SK-N-SH (cell line): ENCODE measurements around the gene TPP2. TPM values are rescaled to one million over a fixed set of nuclear protein-coding genes. Genes with fewer than 3 reads are reported as not detected.

Experiments used
- CTCF ChIA-PET: fragments of 300-600, 350-600 bp; formaldehyde crosslinking; extraction: SDS; loops from one replicate; lab custom pipeline; 2021; lab: Yijun Ruan, JAX
- POLR2A ChIA-PET: fragments of 350-600 bp; sonication (Branson Sonifier 250); formaldehyde crosslinking; extraction: SDS; loops from one replicate; lab custom pipeline; 2020; ENCODE audit warnings: antibody characterized with exemption, inconsistent platforms; lab: Yijun Ruan, JAX
- DNase-seq: peaks from one replicate; pipeline ENCODE4 v3.0.0; 2012
- H2AFZ ChIP-seq: fragments of 200-600 bp; sonication (generic); 2 replicates; pipeline ENCODE4 v1.8.1; 2016; ENCODE audit warnings: antibody characterized with exemption, mild to moderate bottlenecking, low read depth
- H3F3A ChIP-seq: fragments of 200-600 bp; sonication (generic); replicated peaks from 2 replicates; pipeline ENCODE3; 2016; ENCODE audit warnings: antibody characterized with exemption, mild to moderate bottlenecking; ENCODE audit not compliant: insufficient read depth
- H3K27ac ChIP-seq, 2 experiments: fragments of 200-500 bp in 1 of 2; fragments of 200-600 bp in 1 of 2; sonication (Bioruptor generic) in 1 of 2; sonication (generic), shearing (Covaris generic) in 1 of 2; 2 replicates each; pipeline versions ENCODE4 v1.5.1 to v1.6.1; 2014 to 2016; ENCODE audit warnings: low read depth in 2 of 2, inconsistent platforms in 1 of 2, low read length in 1 of 2, mild to moderate bottlenecking in 1 of 2, mixed read lengths in 1 of 2
- H3K27me3 ChIP-seq: fragments of 200-600 bp; sonication (generic), shearing (Covaris generic); 2 replicates; pipeline ENCODE4 v1.6.1; 2016; ENCODE audit warnings: mixed run types; ENCODE audit not compliant: insufficient read depth
- H3K36me3 ChIP-seq, 2 experiments: fragments of 200-500 bp in 1 of 2; fragments of 200-600 bp in 1 of 2; sonication (Bioruptor generic) in 1 of 2; sonication (generic) in 1 of 2; replicated peaks in 1 of 2; 2 replicates each; pipeline versions ENCODE3 to v1.5.1; 2014 to 2016; ENCODE audit warnings: low read length in 1 of 2, mild to moderate bottlenecking in 1 of 2; ENCODE audit not compliant: insufficient read depth in 2 of 2, control insufficient read depth in 1 of 2
- H3K4me1 ChIP-seq, 2 experiments: fragments of 200-500 bp in 1 of 2; fragments of 200-600 bp in 1 of 2; sonication (Bioruptor generic) in 1 of 2; sonication (generic), shearing (Covaris generic) in 1 of 2; 2 replicates each; pipeline versions ENCODE4 v1.5.1 to v1.6.1; 2014 to 2016; ENCODE audit warnings: low read depth in 1 of 2, low read length in 1 of 2, mixed run types in 1 of 2; ENCODE audit not compliant: insufficient read depth in 2 of 2, control insufficient read depth in 1 of 2
- H3K4me2 ChIP-seq: fragments of 200-600 bp; sonication (generic), shearing (Covaris generic); 2 replicates; pipeline ENCODE4 v1.6.1; 2017; ENCODE audit warnings: mixed run types
- H3K4me3 ChIP-seq, 2 experiments: fragments of 200-500 bp in 1 of 2; fragments of 200-600 bp in 1 of 2; sonication (Bioruptor generic) in 1 of 2; sonication (generic), shearing (Covaris generic) in 1 of 2; 2 replicates each; pipeline versions ENCODE4 v1.5.1 to v1.8.1; 2014 to 2016; ENCODE audit warnings: low read depth in 2 of 2, inconsistent platforms in 1 of 2, low read length in 1 of 2, mild to moderate bottlenecking in 1 of 2, mixed read lengths in 1 of 2, moderate library complexity in 1 of 2
- H3K79me2 ChIP-seq: fragments of 200-600 bp; sonication (generic); 2 replicates; pipeline ENCODE4 v1.8.1; 2017; ENCODE audit warnings: mild to moderate bottlenecking; ENCODE audit not compliant: insufficient read depth
- H3K9ac ChIP-seq: fragments of 200-600 bp; sonication (generic); 2 replicates; pipeline ENCODE4 v1.6.1; 2017; ENCODE audit warnings: mixed run types
- H3K9me2 ChIP-seq: fragments of 200-600 bp; sonication (generic); 2 replicates; pipeline ENCODE4 v1.6.1; 2017; ENCODE audit warnings: mixed run types
- H3K9me3 ChIP-seq: fragments of 200-600 bp; sonication (generic); 2 replicates; pipeline ENCODE4 v1.6.1; 2017; ENCODE audit warnings: mixed run types, mild to moderate bottlenecking, moderate library complexity
- H4K20me1 ChIP-seq: fragments of 200-600 bp; sonication (generic); 2 replicates; pipeline ENCODE4 v1.6.1; 2017; ENCODE audit warnings: mild to moderate bottlenecking, mixed run types; ENCODE audit not compliant: insufficient read depth
- CHD2 ChIP-seq: fragments of 150-350 bp; IDR thresholded peaks from 2 replicates; pipeline ENCODE4 v1.6.1; 2018; ENCODE audit warnings: low read length; ENCODE audit not compliant: partially characterized antibody
- EP300 ChIP-seq, 2 experiments: IDR thresholded peaks; 2 replicates each; pipeline versions ENCODE4 v1.4.0 to v1.6.1; 2012; ENCODE audit warnings: borderline replicate concordance in 1 of 2, low read depth in 1 of 2, low read length in 1 of 2
- GATA2 ChIP-seq: sonication (generic); formaldehyde crosslinking; IDR thresholded peaks from 2 replicates; pipeline ENCODE4 v1.5.0; 2020; ENCODE audit warnings: mild to moderate bottlenecking, missing genetic modification reagents
- MAX ChIP-seq: IDR thresholded peaks from 2 replicates; pipeline ENCODE4 v1.4.0; 2012; ENCODE audit warnings: low read depth
- MXI1 ChIP-seq: IDR thresholded peaks from 2 replicates; pipeline ENCODE4 v1.6.1; 2012; ENCODE audit warnings: mild to moderate bottlenecking, low read depth, low read length, improper control_type of control experiment
- NFIC ChIP-seq: IDR thresholded peaks from 2 replicates; pipeline ENCODE4 v1.4.0; 2012; ENCODE audit warnings: borderline replicate concordance
- PBX3 ChIP-seq: IDR thresholded peaks from 2 replicates; pipeline ENCODE4; 2012
- POLR2AphosphoS5 ChIP-seq: IDR thresholded peaks from 2 replicates; pipeline ENCODE4 v1.6.1; 2012; ENCODE audit warnings: low read depth, low read length
- RAD21 ChIP-seq: IDR thresholded peaks from 2 replicates; pipeline ENCODE4 v1.6.1; 2012; ENCODE audit warnings: mild to moderate bottlenecking, low read length
- REST ChIP-seq: IDR thresholded peaks from 2 replicates; pipeline ENCODE4 v1.6.1; 2012; ENCODE audit warnings: mild to moderate bottlenecking, low read depth, low read length, moderate library complexity
- RFX5 ChIP-seq: IDR thresholded peaks from 2 replicates; pipeline ENCODE4 v1.6.1; 2012; ENCODE audit warnings: mild to moderate bottlenecking, improper control_type of control experiment, low read length
- TEAD4 ChIP-seq: IDR thresholded peaks from 2 replicates; pipeline ENCODE4 v1.4.0; 2012; ENCODE audit warnings: mild to moderate bottlenecking, borderline replicate concordance; ENCODE audit not compliant: insufficient read depth
- USF1 ChIP-seq: IDR thresholded peaks from 2 replicates; pipeline ENCODE4 v1.4.0; 2012; ENCODE audit warnings: low read depth, borderline replicate concordance
- USF2 ChIP-seq: fragments of 150-350 bp; IDR thresholded peaks from 2 replicates; pipeline ENCODE4 v1.6.1; 2017; ENCODE audit warnings: antibody characterized with exemption, low read length, low read depth, borderline replicate concordance
- WGBS: methylation state at CpG from one replicate; pipeline ENCODE4 v1.1.6; 2017; ENCODE audit warnings: low lambda C conversion rate; 5-methylcytosine and 5-hydroxymethylcytosine counted together
- polyA plus RNA-seq, 3 experiments: library from polyadenylated mRNA; depleted of rRNA; stranded (reverse); fragments of >200 nt; gene quantifications; 2 replicates each; pipeline ENCODE4 v1.2.3, GENCODE V29; 2012

Gene TPP2
- polyA plus RNA-seq, 1 of the 3 experiments (the other 2 are of a cell fraction) = 8.3 TPM

- Histone ChIP-seq H3K4me3 (no peak overlapping the region), H3K9me2 (no peaks in the 10 kb centered on the region), H3K36me3 (peaks cover 58 to 93% of the 10 kb centered on the region in 2 experiments)
These were observed 34.4 kb downstream of the TPP2 start for GRCh38 chr13:102631198-102631597.

More at GRCh38 chr13:102631198-102631597, 34.4 kb downstream of the TPP2 start:
- Histone ChIP-seq H3K4me1 (no peaks in the 10 kb centered on the region), H2AFZ (no peak overlapping the region), H3K4me2 (no peak overlapping the region), H3F3A (no peaks in the 10 kb centered on the region), H3K9me3 (no peaks in the 10 kb centered on the region), H3K79me2 (no peaks in the 10 kb centered on the region), H4K20me1 (no peaks in the 10 kb centered on the region), H3K9ac (no peak overlapping the region), H3K27me3 (no peaks in the 10 kb centered on the region), H3K27ac (no peak overlapping the region)
- no peak for TF ChIP-seq NFIC
- TF ChIP-seq EP300 (IDR thresholded peaks at IDR 0.05; ENCODE audit: borderline replicate concordance in 1 of 2, low read depth in 1 of 2, low read length in 1 of 2) = no peak
- TF ChIP-seq USF1 = no peak
- no peak for TF ChIP-seq USF2
- TF ChIP-seq RFX5 = no peak
- TF ChIP-seq PBX3 = no peak
- no peak for TF ChIP-seq GATA2 (CRISPR knock-in tag)
- TF ChIP-seq CHD2 = no peak
- no peak for TF ChIP-seq REST
- TF ChIP-seq RAD21 = no peak
- no peak for TF ChIP-seq POLR2AphosphoS5
- no peak for TF ChIP-seq MXI1
- TF ChIP-seq MAX = no peak
- no peak for TF ChIP-seq TEAD4
- ChIA-PET CTCF (interaction anchor here (1.7 kb wide), 1 partner anchor 9 kb away, joined by 3 read pairs; no protein-coding TSS in a partner anchor), POLR2A (no interaction called here)
- no peak for DNase-seq
- 100% methylated on average over 2 of the region's 2 CpGs for WGBS
